ENCODE results near the gene RAB4B. TPM values are rescaled to one million over a fixed set of nuclear protein-coding genes. Genes with fewer than 3 reads are reported as not detected.
"Not testable (repeated sequence)": the region's sequence is repeated elsewhere in the genome, so short reads cannot be mapped to it uniquely, and the experiment has no call there.

Gene RAB4B
- total and polyA plus RNA-seq, 9 donors = 6.5 to 32.9 (median 18.9) TPM

DNA sequence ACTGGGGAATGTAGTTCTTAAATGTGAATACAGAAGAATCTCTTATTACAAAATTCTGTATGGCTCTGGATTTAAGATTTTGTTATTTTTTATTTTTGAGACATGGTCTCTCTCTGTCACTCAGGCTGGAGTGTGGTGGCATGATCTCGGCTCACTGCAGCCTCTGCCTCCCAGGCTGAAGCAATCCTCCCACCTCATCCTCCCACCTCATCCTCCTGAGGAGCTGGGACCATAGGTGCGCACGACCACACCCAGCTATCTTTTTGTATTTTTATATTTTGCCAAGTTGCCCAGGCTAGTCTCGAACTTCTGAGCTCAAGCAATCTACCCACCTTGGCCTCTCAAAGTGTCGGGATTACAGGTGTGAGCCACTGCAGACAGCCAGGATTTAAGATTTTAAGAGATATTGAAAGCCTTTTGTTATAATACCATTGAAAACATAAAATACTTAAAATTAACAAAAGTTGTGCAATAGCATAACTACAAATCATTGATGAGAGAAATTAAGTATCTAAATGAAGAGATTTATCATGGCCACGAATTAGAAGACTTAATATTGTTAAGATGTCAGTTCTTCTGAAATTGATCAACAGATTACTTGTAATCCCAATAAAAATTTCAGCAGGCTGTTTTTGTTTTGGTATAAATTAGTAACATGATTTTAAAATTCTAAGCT, 58.8 kb downstream of the RAB4B start:
- Histone ChIP-seq H3K9me3 (no peaks in the 10 kb centered on the region), H3K4me3 (no peak overlapping the region), H3K27me3 (no peaks in the 10 kb centered on the region), H3K27ac (no peak overlapping the region), H3K4me1 (ENCODE audit: insufficient read depth) (peaks cover 7% of the 10 kb centered on the region), H3K36me3 (no peaks in the 10 kb centered on the region)
- WGBS, 3 donors = 78 to 82% (median 78%) methylated on average over 6 of the region's 6 CpGs
- TF ChIP-seq, protein P1, sequence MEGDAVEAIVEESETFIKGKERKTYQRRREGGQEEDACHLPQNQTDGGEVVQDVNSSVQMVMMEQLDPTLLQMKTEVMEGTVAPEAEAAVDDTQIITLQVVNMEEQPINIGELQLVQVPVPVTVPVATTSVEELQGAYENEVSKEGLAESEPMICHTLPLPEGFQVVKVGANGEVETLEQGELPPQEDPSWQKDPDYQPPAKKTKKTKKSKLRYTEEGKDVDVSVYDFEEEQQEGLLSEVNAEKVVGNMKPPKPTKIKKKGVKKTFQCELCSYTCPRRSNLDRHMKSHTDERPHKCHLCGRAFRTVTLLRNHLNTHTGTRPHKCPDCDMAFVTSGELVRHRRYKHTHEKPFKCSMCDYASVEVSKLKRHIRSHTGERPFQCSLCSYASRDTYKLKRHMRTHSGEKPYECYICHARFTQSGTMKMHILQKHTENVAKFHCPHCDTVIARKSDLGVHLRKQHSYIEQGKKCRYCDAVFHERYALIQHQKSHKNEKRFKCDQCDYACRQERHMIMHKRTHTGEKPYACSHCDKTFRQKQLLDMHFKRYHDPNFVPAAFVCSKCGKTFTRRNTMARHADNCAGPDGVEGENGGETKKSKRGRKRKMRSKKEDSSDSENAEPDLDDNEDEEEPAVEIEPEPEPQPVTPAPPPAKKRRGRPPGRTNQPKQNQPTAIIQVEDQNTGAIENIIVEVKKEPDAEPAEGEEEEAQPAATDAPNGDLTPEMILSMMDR (IDR thresholded peaks at IDR 0.05) = no peak
- no peak for TF ChIP-seq POLR2A (IDR thresholded peaks at IDR 0.05)
- TF ChIP-seq EP300 (IDR thresholded peaks at IDR 0.05) = no peak
- intact Hi-C loops (cut with DNase I) = no loop called here
- DNase-seq = peak in 1 of 5 donors; percentile 5

DNA sequence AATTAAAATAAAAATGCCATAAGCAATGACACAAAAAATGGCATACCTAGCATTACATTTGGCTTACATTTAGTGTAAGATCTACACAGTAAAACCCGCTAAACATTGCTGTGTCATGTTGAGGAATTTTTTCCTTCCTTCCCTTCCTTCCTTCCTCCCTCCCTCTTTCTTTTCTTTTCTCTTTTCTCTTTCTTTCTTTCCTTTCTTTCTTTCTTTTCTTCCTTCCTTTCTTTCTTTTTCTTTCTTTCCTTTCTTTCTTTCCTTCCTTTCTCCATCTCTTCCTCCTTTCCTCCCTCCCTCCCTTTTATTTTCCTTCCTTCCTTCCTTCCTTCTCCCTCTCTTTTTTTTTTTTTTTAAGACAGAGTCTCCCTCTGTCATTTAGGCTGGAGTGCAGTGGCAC, 60.4 kb downstream of the RAB4B start:
- H3K4me3 ChIP-seq; intact Hi-C loops (cut with DNase I); H3K9me3 ChIP-seq; DNase-seq; H3K27ac ChIP-seq; H3K27me3 ChIP-seq; H3K4me1 ChIP-seq (ENCODE audit: insufficient read depth); H3K36me3 ChIP-seq: not testable (repeated sequence)
- WGBS, 3 donors = 71 to 85% (median 81%) methylated on average over 1 of the region's 1 CpG

DNA sequence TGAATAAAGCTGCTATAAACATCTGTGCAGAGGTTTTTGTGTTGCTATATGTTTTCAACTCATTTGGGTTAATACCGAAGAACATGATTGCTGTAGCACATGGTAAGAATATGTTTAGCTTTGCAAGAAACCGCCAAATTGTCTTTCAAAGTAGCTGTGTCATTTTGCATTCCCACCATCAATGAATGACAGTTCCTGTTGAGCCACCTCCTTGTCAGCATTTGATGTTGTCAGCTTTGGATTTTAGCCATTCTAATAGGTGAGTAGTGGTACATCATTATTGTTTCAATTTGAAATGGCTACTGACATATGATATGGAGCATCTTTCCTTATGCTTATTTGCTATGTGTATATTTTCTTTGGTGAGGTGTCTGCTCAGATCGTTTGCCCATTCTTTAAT, 64.0 kb downstream of the RAB4B start:
- H3K4me3 ChIP-seq; H3K27ac ChIP-seq; H3K9me3 ChIP-seq; H3K36me3 ChIP-seq; intact Hi-C loops (cut with DNase I); H3K27me3 ChIP-seq; H3K4me1 ChIP-seq (ENCODE audit: insufficient read depth); DNase-seq: not testable (repeated sequence)
- 91 to 98% (median 95%) methylated on average over 2 to 3 of the region's 3 CpGs for WGBS, 3 donors

DNA sequence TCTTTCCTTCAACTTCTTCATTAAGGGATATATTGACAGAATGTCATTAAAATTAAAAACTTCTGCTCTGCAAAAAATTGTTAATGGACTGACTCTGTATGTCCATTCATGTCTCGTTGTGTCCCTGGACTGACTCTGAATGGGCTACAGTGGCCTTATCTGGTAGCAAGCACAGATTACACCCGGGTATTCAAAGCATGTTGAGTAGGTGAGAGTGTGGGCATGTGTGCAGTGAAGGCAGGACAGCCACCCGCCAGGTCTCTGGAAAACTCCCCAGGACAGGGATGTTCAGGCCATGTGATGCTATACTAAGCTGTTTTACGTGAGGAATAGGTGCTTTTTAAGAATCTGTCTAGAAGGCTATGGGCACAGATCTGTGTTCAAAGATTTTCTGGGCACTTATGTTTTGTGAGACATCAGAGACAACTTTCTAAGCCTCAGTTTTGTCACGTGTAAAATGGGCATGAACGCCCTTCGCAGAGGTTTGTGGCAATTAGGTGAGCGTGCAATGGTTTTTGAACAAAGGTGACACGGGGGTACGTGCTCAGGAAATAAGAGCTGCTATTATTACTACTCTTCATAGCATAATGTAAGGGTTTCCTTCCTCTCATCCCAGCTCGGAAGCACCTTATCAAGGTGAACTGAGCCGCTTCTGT, 65.1 kb downstream of the RAB4B start:
- H3K27me3 ChIP-seq; H3K9me3 ChIP-seq; DNase-seq; H3K36me3 ChIP-seq; H3K4me1 ChIP-seq (ENCODE audit: insufficient read depth); H3K27ac ChIP-seq; H3K4me3 ChIP-seq; intact Hi-C loops (cut with DNase I): not testable (repeated sequence)
- 53 to 65% (median 59%) methylated on average over 9 to 10 of the region's 12 CpGs for WGBS, 3 donors

DNA sequence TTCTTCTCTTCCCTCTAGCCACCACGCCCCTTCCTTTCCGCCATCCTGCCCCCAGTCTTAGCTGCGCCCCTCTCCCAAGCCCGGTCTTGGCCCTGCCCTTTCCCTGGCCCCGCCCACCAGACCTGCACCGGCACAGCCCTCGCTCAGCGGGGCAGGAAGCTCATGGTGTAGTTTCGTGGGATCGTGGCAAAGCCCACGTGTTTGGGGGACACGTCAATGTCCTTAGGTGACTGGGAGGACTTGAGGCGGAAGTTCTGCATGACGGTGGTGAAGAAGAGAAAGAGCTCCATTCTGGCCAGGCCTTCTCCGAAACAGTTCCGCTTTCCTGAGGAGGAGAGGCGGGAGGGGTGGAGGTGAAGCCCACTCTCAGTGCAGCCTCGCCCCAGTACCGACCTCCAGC, 65.6 kb downstream of the RAB4B start:
- intact Hi-C loops (cut with DNase I); H3K27me3 ChIP-seq; H3K4me3 ChIP-seq; H3K36me3 ChIP-seq; H3K9me3 ChIP-seq; H3K27ac ChIP-seq; H3K4me1 ChIP-seq (ENCODE audit: insufficient read depth): not testable (repeated sequence)
- 5 to 11% methylated on average over 15 to 17 of the region's 19 CpGs; no CpG with 5 or more reads in 1 of the 3 donors for WGBS, 3 donors
- DNase-seq = peak in 1 of 5 donors; percentile 52

Other genes starting within 250 kb of the RAB4B start
- 10 to 100 TPM; 23.4 to 48.7 (median 33.8) TPM for gene SHKBP1, start 201.4 kb upstream of the RAB4B start, total RNA-seq
- gene SHKBP1, start 201.4 kb upstream of the RAB4B start, polyA plus RNA-seq = 10 to 100 TPM; 16.3 to 34.8 TPM
- gene LTBP4, start 176.9 kb upstream of the RAB4B start, total RNA-seq = 100 to 1,000 TPM; 214 to 840 (median 547) TPM
- gene LTBP4, start 176.9 kb upstream of the RAB4B start, polyA plus RNA-seq = 100 to 1,000 TPM; 152 to 488 TPM
- 10 to 100 TPM; 38.7 to 88.9 (median 69.3) TPM for gene NUMBL, start 87.6 kb upstream of the RAB4B start, total RNA-seq
- gene NUMBL, start 87.6 kb upstream of the RAB4B start, polyA plus RNA-seq = 10 to 100 TPM in 1 of 2 donors, 1 to 10 TPM in 1; 6.7 to 32.9 TPM
- gene COQ8B, start 61.4 kb upstream of the RAB4B start, total RNA-seq = 10 to 100 TPM; 24.0 to 51.2 (median 42.5) TPM
- gene COQ8B, start 61.4 kb upstream of the RAB4B start, polyA plus RNA-seq = 10 to 100 TPM in 1 of 2 donors, 1 to 10 TPM in 1; 8.3 to 41.5 TPM
- gene ITPKC, start 61.1 kb upstream of the RAB4B start, total RNA-seq = 100 to 1,000 TPM in 1 of 7 donors, 10 to 100 TPM in 6; 14.2 to 117 (median 22.4) TPM
- 10 to 100 TPM in 1 of 2 donors, 1 to 10 TPM in 1; 6.5 to 14.3 TPM for gene ITPKC, start 61.1 kb upstream of the RAB4B start, polyA plus RNA-seq
- 1 to 10 TPM; 2.1 to 6.5 (median 3.7) TPM for gene ACTMAP, start 27.8 kb upstream of the RAB4B start, total RNA-seq
- gene ACTMAP, start 27.8 kb upstream of the RAB4B start, polyA plus RNA-seq = 1 to 10 TPM; 3.0 to 6.4 TPM
- gene SNRPA, start 27.0 kb upstream of the RAB4B start, total RNA-seq = 10 to 100 TPM; 48.9 to 80.7 (median 72.4) TPM
- 10 to 100 TPM; 56.4 to 83.9 TPM for gene SNRPA, start 27.0 kb upstream of the RAB4B start, polyA plus RNA-seq
- 1 to 10 TPM in 5 of 7 donors, not detected in 2; 1.7 to 3.9 (median 2.6) TPM for gene MIA, start 2.7 kb upstream of the RAB4B start, total RNA-seq
- gene MIA, start 2.7 kb upstream of the RAB4B start, polyA plus RNA-seq = 1 to 10 TPM in 1 of 2 donors, not detected in 1; 1.9 TPM
- 100 to 1,000 TPM in 4 of 7 donors, 10 to 100 TPM in 3; 61.5 to 121 (median 102) TPM for gene EGLN2, start 20.9 kb downstream of the RAB4B start, total RNA-seq
- gene EGLN2, start 20.9 kb downstream of the RAB4B start, polyA plus RNA-seq = 10 to 100 TPM; 43.6 to 82.7 TPM
- 1 to 10 TPM in 4 of 7 donors, under 1 TPM in 3; 0.25 to 2.7 (median 1.2) TPM for gene CYP2A6, start 72.2 kb downstream of the RAB4B start, total RNA-seq
- 1 to 10 TPM; 1.2 to 3.4 TPM for gene CYP2A6, start 72.2 kb downstream of the RAB4B start, polyA plus RNA-seq
- 1 to 10 TPM in 1 of 7 donors, under 1 TPM in 3, not detected in 3; 0.45 to 1.6 (median 0.69) TPM for gene CYP2A7, start 104.0 kb downstream of the RAB4B start, total RNA-seq
- under 1 TPM; 0.37 to 0.67 TPM for gene CYP2A7, start 104.0 kb downstream of the RAB4B start, polyA plus RNA-seq
- under 1 TPM in 3 of 7 donors, not detected in 4; 0.15 to 0.33 (median 0.15) TPM for gene CYP2B6, start 213.0 kb downstream of the RAB4B start, total RNA-seq
- not detected for gene CYP2B6, start 213.0 kb downstream of the RAB4B start, polyA plus RNA-seq